ENCODE data around the gene MYH9.

GRCh38 chr22:36305813-36306212 is 82.0 kb downstream of the MYH9 start:
- TF ChIP-seq BHLHE40 (IDR thresholded peaks at IDR 0.05; ENCODE audit: borderline replicate concordance) (no peak), FOXK2 (IDR thresholded peaks at IDR 0.05) (no peak), CTBP1 (IDR thresholded peaks at IDR 0.05; ENCODE audit: borderline replicate concordance) (no peak), TARDBP (IDR thresholded peaks at IDR 0.05) (no peak), FOXM1 (IDR thresholded peaks at IDR 0.05; ENCODE audit: borderline replicate concordance) (no peak)

Measured in HEK293T (cell line).